ENCODE data around the gene CLTRN.
"Not testable (repeated sequence)": the region's sequence is repeated elsewhere in the genome, so short reads cannot be mapped to it uniquely, and the experiment has no call there.

Gene CLTRN

DNA sequence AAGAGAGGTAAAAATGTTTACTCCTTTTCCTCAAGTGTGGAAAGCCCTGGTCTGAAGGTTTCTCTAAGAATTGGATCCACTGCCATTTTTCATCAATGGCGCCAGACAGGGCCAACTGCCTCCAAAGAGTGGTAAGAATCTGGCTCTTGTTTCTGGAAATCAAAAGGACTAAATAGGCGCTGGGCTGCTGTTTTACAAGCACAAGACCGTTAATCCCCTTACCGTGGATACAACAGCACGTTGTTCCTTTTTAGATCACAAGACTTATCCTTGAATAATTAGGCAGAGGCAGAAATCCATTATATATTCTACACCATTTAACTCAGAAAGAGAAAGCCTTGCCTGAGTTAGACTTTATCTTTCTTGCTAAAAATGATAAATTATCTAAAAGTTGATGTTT lies 10.6 kb downstream of the CLTRN start:
- in situ Hi-C loops (cut with MboI; ENCODE audit: low sequenced_read_pairs): no loop called here

DNA sequence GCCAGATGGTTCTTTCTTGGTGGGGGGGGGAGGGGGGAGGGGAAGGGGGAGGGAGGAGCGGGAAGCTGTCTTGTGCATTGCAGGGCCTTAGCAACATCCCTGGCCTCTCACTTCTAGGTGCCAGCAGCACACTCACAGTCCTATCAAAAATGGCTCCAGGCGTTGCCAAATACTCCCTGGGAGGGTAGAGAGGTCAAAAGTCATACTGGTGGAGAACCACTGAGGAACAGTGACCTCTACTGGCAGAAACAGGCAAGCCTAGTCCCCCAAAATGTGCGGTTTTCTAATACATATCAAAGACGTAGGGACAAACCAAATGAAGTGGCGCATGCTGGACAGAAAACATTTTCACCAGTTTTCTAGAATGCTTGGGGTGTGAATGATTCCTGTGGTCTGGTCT lies 17.1 kb downstream of the CLTRN start:
- in situ Hi-C loops (cut with MboI; ENCODE audit: low sequenced_read_pairs): not testable (repeated sequence)

DNA sequence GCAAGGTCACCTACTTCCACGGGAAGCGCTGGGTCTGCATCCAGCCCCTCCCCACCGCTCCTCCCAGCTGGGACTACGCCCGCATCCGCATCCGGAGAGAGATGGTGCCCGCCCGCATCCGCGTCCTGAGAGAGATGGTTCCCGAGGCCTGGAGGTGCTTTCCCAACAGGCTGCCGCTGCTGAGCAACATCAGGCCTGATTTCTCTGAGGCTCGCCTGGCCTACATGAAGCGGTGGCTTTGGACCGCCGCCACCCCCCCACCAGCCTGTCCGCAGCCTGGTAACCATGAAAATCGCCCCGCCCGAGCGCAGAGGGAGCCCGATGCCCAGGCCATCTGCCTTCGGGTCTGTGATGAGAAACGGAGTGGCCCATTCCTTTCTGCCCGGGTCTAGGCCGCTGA lies 18.1 kb downstream of the CLTRN start:
- in situ Hi-C loops (cut with MboI; ENCODE audit: low sequenced_read_pairs): no loop called here

DNA sequence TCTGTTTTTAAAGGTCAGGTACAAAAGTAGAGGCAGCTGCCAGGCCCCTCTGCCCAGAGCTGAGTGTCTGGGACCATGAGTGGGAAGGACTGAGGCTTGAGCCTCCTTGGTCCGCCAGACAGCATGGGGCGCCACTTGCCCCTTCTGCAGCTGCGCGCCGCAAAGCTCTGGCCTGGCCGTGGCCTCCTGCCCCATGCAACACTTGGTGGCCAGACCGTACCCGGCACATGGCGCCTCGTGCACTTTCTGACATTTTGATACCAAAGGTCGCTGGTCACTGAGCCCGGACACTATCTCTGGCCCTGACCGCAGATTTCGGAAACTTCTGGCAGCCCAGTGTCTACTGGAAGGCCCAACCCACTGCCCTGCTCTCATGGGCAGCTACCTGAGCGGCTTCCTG lies 18.6 kb downstream of the CLTRN start:
- in situ Hi-C loops (cut with MboI; ENCODE audit: low sequenced_read_pairs): no loop called here

DNA sequence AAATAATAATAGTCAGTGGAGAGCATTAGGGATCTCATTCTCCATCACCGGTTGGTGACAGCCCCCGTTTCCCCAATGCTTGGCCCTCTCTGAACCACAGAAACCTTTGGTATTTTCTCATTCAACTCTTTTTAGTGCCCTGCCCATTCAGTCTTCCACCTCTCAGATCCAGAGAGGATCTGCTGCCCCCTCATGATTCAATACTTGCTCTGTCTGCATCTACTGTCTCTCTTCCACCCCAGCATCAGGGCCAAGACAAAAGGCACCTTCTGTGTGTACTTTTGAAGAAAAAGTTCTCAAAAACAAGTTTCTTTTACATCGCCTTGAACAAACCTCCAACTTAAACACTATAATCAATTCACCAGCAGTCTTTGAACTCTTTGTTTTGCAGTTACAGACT lies 19.3 kb downstream of the CLTRN start:
- in situ Hi-C loops (cut with MboI; ENCODE audit: low sequenced_read_pairs): no loop called here

DNA sequence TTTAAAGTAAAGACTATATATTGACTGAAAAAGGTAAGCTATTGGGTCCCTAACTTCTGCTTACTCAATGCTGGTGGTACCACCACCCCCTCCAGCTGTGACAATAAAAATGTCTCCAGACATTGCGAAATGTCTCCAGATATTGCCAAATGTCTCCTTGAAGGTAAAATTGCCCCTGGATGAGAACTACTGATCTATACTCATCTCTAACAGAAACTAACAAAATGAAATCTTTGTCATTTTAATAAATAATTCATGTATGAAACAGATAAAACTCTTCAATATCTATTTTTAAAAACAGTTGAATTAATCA lies 20.1 kb downstream of the CLTRN start:
- in situ Hi-C loops (cut with MboI; ENCODE audit: low sequenced_read_pairs): no loop called here

DNA sequence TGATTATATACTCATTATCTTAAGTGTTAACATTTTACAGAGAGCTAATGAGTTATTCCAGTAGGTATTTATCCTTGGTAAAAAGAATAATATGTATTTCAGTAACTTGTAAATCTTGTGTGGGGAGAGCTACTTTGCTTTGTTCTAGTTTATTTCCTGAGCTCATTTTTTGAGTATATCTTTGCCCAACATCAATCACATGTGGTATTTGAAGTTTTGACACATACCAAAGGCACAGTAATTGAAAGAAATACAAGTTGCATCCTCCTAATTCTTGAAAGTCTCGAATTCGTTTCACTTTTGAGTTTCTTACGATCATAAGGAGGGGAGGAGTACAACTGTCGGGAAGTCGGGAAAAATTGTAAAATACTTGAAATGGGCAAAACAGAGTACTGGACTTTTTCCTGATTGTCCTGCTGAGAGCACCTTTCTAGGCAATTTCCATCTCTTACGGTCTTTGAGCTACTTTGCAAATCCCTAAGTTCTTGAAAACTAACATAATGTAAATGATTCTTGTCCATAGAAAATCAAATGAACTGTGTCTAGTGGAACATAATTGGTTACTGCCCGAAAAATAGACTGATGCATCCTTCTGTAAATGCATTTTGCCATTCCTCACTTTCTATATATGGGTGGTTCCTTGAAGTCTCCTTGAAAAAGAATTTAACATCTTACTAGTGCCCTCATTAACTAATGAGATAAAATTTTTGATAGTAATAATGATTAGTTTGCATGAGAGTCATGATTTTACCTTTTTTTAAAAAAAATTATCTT lies 20.6 kb downstream of the CLTRN start:
- in situ Hi-C loops (cut with MboI; ENCODE audit: low sequenced_read_pairs): no loop called here

DNA sequence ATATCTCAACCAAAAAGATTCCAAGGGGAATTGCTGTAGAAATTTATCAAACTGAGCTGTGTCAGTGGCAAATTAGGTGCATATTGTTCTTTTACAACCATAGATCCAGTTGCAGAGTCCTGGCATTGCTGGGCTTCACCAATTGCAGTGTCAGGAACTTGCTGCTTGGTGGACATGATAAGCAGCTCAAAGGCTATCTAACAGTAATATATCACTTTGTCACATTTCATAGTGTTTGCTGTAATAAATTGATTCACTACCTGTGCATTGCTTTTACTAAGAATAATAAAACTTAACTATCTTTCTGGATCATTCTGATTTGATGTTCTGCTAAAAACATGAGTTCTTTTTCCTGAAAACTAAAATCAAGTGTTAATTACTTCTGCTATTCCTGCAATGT lies 33.0 kb downstream of the CLTRN start:
- in situ Hi-C loops (cut with MboI; ENCODE audit: low sequenced_read_pairs): no loop called here

DNA sequence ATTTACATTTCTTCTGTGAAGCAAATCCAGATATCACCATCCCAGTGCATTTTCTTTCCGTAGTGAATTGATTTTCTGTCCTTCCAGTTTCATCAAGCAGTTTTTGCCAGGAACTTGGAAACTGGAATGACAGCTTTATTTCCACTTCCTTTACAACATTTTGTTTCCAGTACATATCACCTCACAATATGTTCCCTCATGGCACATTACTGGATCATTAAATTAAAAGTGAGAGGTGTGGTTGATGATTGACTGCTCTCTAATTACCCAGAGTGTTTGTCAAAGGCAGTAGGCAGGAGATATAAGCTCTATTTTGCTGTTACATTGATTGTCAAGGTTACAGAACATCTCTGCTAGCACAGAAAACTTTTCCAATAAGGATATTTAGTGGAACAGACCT lies 41.6 kb downstream of the CLTRN start:
- in situ Hi-C loops (cut with MboI; ENCODE audit: low sequenced_read_pairs): no loop called here

DNA sequence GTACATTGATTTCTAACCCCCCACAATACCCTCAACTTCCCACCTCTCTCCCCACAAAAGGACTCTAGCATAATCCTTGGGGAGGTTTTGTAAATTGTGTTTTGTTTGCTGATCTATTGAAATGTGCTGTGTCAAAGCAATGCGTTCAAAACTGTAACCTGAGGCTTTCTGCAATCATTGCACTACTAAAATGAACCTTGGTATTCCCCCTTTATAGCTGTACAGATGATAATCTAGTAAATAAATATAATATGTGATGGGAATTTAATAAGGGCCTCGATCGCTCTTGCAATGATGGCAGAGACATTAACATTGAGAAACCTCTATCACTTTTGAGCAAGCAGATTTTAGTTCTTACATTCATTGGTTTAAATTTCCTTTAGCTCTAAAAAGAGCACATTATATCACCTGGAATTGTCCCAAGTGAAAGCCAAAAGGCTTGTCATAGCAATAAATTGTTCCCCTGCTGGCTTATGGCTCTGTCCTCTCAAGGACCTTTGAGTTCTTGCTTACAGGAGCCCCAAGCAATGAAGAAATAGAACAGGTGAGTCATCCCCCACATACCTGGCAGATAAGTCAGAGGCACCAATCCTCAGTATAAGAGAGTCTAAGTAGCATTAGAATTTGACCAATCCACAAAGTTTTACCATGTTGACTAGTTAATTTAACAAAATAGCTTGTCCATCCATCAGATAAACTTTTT lies 45.4 kb downstream of the CLTRN start:
- in situ Hi-C loops (cut with MboI; ENCODE audit: low sequenced_read_pairs): no loop called here

DNA sequence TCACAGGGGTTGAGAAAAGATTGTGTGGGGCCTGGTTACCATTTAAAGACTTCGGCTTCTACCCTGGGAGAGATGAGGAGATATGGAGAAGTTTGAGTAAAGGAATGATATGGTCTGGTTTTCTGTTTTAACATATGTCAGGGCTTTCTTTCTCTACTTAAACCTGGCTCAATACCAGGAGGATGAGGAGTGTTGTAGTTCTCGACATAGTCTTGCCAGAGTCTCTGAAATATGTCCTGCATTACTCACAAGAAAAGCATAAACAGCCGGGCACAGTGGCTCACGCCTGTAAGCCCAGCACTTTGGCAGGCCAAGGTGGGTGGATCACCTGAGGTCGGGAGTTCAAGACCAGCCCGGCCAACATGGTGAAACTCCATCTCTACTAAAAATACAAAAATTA lies 47.5 kb downstream of the CLTRN start:
- in situ Hi-C loops (cut with MboI; ENCODE audit: low sequenced_read_pairs): no loop called here

DNA sequence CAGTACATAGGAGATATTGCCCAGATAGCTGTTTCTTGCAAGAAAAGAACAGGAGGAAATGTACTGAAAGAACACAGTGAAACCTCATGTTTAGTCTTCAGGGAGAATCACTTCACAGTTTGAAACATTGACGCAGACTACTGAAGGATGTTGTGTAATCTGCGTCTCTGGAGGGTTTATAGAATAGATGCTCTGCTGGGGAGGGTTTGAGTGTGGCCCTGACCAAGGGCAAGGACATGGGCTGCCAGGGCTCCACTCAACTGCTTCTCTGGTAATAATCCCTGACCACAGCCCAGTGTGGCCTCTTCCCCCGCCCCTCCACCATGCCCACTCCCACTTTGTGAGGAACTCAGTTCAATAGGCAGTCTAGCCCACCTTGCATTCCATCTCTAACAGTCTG lies 48.1 kb downstream of the CLTRN start:
- in situ Hi-C loops (cut with MboI; ENCODE audit: low sequenced_read_pairs): no loop called here

DNA sequence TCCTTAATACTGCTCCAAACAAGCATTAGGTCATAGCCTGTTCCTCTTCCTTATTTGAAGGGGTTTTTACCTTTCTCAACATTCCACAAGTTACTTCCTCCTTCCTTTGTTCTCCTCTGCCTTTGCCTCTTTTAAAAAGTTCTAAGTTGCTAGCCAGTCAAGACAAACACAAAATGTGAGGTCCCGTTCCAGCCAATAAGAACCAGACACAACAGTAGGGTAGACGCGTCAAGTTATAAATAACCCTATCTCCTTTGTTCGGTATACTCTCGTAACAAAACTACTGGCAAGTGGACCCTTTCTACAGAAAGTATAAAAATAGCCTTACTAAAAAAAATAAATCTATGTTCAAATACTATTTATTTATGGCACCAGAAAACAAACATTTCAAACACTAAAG lies 57.5 kb downstream of the CLTRN start:
- in situ Hi-C loops (cut with MboI; ENCODE audit: low sequenced_read_pairs): no loop called here

DNA sequence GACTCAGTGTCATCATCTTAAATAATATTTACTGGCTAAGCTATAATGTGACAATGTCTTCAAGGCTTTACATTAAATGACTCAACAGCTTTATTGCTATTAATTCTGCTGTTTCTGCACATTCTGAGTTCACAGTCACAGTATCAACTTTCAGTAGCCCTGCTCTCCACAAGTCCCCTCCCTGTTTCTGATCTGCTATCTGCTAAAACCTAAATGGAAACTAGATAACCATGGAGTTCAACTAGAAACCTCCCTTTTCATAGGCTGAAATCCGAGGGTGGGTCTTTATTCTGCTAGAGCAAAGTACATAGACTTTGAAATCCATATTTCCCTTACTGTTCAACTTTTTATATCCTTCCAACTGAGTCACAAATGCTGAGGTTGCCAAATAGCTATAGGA lies 58.5 kb downstream of the CLTRN start:
- in situ Hi-C loops (cut with MboI; ENCODE audit: low sequenced_read_pairs): no loop called here

DNA sequence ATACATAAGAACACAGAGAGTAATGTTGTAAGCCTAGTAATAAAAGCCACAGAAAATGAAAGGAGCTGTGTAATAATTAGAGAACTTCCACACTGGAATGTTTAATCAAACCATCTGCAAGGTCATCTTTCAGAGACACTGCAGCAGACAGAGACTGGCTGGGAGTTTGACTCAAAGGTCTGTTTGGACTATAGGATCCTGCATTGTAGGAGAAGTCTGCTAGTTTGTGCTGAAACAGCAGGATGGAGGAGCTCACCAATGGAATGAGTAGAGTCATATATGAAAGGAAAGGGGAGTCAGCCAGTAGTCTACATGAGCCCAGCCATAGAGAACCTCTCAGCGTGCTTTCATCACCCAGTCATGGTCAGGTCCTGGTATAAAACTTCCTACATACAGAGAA lies 59.4 kb downstream of the CLTRN start:
- in situ Hi-C loops (cut with MboI; ENCODE audit: low sequenced_read_pairs): no loop called here

DNA sequence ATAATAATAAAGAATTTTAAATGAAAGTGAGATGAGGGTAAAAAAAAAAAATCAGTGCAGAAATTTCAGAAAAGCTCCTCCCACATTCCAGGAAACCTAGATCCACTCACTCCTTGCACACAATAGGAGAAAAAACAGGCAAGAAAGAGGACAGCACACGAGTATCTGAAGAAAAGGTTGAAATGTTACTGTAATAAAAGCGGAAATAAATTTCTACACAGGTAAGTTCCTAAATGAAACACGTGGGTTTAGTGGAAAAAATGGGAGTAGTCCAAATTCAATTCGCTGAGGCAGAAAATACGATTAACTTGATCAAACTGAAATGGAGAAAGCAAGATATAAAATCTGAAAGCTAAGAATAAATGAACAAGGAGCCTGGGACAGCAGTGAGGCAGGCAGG lies 61.8 kb downstream of the CLTRN start:
- in situ Hi-C loops (cut with MboI; ENCODE audit: low sequenced_read_pairs): no loop called here

DNA sequence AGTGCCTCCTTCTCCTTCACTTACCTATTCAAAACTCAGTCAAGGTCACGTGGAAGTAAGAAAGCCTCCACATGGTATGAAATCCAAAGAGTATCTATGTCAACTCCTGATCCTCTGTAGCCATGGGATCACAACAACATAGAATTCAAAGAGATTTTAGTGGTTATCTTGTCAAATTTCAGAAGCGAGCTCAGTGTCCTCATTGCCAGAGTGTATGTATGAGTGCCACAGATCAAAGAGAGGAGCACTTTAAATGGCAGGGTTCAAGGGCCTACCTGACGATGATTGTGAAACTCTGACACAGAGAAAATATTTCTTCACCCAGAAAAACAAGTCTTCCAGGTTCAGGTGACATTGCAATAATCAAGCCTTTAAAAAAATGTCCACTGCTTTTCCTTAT lies 62.7 kb downstream of the CLTRN start:
- in situ Hi-C loops (cut with MboI; ENCODE audit: low sequenced_read_pairs): no loop called here

DNA sequence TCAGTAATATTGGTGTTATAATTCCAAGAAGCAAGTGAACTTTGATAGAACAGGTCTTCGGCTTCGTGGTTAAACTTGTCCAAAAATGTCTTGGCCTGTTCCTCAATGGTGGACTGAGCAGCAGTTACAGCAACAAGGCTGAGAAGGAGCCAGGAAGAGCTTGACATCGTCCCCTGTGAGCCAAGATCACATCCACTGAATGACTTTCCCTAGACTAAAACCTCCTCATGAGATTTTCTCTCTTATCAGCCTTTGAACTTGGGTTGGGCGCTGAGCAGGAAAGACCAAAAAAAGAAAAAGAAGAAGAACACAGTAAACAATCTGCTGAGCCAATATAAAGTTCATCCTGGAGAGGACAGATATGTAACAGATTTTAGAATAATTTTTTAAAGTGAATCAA lies 63.9 kb downstream of the CLTRN start, which contains the start of gene ACE2:
Gene ACE2 (minus strand): TSS at position 216 of the 400 bp plus-strand sequence. CDS start 49 bp downstream, at position 167.
- in situ Hi-C loops (cut with MboI; ENCODE audit: low sequenced_read_pairs): no loop called here

DNA sequence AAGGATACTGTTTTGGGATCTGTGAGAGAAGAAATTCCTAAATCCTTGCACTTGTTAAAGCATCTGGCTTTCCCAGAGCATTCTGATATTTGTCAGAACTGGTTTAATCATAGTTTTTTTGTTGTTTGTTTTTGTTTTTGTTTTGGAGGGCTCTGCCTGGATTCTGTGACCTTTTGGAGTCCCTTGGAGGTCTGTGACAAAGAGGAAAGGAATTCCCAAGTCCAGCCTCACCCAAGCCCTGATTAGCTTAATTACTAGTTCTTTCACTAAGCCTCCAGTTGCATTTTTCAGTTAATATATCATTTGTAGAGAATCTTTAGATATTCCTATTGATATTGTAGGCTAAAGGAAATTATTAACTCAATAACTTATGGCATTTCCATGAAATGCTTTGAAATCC lies 64.6 kb downstream of the CLTRN start:
- in situ Hi-C loops (cut with MboI; ENCODE audit: low sequenced_read_pairs): no loop called here

DNA sequence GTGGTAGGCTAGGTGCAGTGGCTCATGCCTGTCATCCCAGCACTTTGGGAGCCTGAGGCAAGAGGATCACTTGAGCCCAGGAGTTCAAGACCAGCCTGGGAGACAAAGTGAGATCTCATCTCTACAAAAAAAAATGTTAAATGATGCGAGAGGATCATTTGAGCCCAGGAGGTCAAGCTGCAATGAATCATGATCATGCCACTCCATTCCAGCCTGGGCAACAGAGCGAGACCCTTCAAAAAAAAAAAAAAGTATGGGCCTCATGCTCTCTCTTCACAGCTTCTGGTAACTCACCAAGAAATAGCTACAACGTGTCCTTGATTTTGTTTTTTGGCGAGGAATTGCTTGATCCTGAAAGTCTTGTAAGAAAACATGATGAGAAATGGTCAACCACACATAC lies 65.1 kb downstream of the CLTRN start:
- in situ Hi-C loops (cut with MboI; ENCODE audit: low sequenced_read_pairs): no loop called here

DNA sequence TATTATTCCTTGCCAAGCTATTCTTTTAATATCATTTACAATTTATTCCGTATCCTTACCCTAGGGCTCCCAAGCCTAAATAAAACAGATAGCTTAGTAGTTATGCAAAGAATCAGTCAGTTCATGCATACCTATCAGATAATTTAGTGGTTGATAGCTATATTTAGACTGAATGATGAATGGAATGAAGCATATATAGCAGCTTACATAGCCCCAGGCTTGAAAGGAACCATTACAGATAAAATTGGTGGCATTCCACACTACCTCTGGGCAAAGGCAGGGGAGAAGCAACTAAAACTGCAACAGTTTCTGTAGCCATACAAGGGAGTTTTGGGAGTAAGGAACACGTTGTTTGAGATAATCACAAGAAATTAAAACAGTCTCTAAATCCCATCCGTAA lies 66.6 kb downstream of the CLTRN start:
- in situ Hi-C loops (cut with MboI; ENCODE audit: low sequenced_read_pairs): no loop called here

DNA sequence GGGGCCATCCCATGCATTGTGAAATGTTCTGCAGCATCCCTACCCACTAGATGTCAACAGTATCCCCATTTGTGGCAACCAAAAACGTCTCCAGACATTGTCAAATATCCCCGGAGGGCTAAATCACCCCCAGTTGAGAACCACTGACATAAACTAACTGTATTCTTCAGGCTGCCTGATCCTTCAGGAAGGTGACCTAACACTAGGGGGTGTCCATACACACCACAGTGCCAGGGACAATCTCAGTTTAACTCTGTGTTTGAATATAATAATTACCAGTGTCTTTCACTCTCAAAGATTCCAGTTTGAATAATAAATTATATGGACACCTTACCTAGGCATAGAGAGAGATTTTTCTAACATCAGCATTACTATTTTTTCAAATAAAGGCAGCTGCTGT lies 70.2 kb downstream of the CLTRN start:
- in situ Hi-C loops (cut with MboI; ENCODE audit: low sequenced_read_pairs): no loop called here

Measured in HL-60/S4 treated with phorbol 12-myristate 13-acetate at 8.2 ng/mL for 4 days and 3 days (cell line).